Prostate gland (tissue), 2 donors: ENCODE measurements around the gene TPGS1.

ENCODE experiments used
- POLR2A ChIP-seq: fragments of 450-650 bp; IDR thresholded peaks from one replicate; pipeline ENCODE4 v1.6.1; 2016; ENCODE audit warnings: antibody characterized with exemption, mild to moderate bottlenecking
- POLR2AphosphoS5 ChIP-seq: sonication (generic); formaldehyde crosslinking; IDR thresholded peaks from one replicate; pipeline ENCODE4 v1.6.1; 2017; ENCODE audit warnings: antibody characterized with exemption
- TF ChIP-seq, protein P1 (sequence below), 4 experiments: fragments of 200-600 bp in 2 of 4; fragments of 450-650 bp in 2 of 4; sonication (generic) in 2 of 4; IDR thresholded peaks; 1 replicate in 3 of 4; 2 replicates in 1 of 4; pipeline ENCODE4 v1.5.1; 2016 to 2019; ENCODE audit warnings: antibody characterized with exemption in 4 of 4, mild to moderate bottlenecking in 2 of 4, moderate library complexity in 2 of 4

- TF ChIP-seq, protein P1, sequence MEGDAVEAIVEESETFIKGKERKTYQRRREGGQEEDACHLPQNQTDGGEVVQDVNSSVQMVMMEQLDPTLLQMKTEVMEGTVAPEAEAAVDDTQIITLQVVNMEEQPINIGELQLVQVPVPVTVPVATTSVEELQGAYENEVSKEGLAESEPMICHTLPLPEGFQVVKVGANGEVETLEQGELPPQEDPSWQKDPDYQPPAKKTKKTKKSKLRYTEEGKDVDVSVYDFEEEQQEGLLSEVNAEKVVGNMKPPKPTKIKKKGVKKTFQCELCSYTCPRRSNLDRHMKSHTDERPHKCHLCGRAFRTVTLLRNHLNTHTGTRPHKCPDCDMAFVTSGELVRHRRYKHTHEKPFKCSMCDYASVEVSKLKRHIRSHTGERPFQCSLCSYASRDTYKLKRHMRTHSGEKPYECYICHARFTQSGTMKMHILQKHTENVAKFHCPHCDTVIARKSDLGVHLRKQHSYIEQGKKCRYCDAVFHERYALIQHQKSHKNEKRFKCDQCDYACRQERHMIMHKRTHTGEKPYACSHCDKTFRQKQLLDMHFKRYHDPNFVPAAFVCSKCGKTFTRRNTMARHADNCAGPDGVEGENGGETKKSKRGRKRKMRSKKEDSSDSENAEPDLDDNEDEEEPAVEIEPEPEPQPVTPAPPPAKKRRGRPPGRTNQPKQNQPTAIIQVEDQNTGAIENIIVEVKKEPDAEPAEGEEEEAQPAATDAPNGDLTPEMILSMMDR (IDR thresholded peaks at IDR 0.05) = no peak
- no peak for TF ChIP-seq POLR2AphosphoS5
- no peak for TF ChIP-seq POLR2A
Measured at GRCh38 chr19:457636-458035, 49.7 kb upstream of the TPGS1 start.
